Measurements from ENCODE around the gene NRG2. TPM values are rescaled to one million over a fixed set of nuclear protein-coding genes. Genes with fewer than 3 reads are reported as not detected.

Gene NRG2
- total RNA-seq, 1 experiment from 2014 or later, result 0.59 TPM

DNA sequence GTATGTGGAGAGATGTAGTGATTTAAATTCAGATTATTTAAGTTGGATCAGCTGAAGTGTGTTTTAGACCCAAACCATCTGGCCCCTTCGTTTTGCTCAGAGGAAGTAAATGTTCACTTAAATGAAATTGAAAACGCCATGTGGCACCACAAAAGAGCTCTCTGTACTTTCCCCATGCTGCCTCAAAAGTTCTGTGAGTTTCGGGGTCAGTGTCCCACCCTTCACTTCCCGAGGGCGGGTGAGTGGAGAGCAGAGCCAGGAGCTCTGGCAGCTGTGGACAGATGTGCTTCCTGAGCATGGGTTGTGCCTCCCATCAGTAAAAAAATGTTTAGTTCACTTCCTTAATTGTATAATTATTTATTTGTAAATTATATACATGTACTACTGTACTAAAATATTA is 199.1 kb downstream of the NRG2 start:
- Histone ChIP-seq H3K4me3 (ENCODE audit: low read depth, low read length) (no peak overlapping the region), H3K9me3 (no peaks in the 10 kb centered on the region), H3K27me3 (replicated peaks; ENCODE audit: control insufficient read depth, insufficient read depth, low read length) (0 out of 2 replicates have a peak, but pooled peaks cover 1% of the 10 kb centered on the region), H3K36me3 (ENCODE audit: control insufficient read depth, insufficient read depth, low read length) (no peaks in the 10 kb centered on the region), H3K4me1 (no peaks in the 10 kb centered on the region)
- Mint-ChIP-seq H3K4me3 (ENCODE audit: unreplicated experiment) (no peak overlapping the region), H3K27ac (ENCODE audit: unreplicated experiment) (no peak overlapping the region), H3K36me3 (ENCODE audit: insufficient read depth, unreplicated experiment) (no peaks in the 10 kb centered on the region), H3K4me1 (ENCODE audit: low read depth, unreplicated experiment) (no peaks in the 10 kb centered on the region), H3K27me3 (ENCODE audit: insufficient read depth, unreplicated experiment) (peaks cover 12% of the 10 kb centered on the region), H3K9me3 (ENCODE audit: unreplicated experiment) (no peaks in the 10 kb centered on the region)
- no TSS peak for BruUV-seq (replicated peaks)
- DNase-seq, result no peak
- TF ChIP-seq CTCF (IDR thresholded peaks at IDR 0.05; ENCODE audit: insufficient read depth in 1 of 2, low read depth in 1 of 2, low read length in 1 of 2, severe bottlenecking in 1 of 2, unreplicated experiment in 1 of 2), result no peak
- ChIA-PET CTCF (interaction anchor here (1.1 to 1.3 kb wide), 2 partner anchors 57 to 125 kb away, joined by 4 to 6 read pairs; no protein-coding TSS in a partner anchor), POLR2A (no interaction called here)
- intact Hi-C loops (cut with micrococcal nuclease; ENCODE audit: unreplicated experiment), result loop anchor here (1.0 kb wide), 3 partner anchors 37 to 124 kb away; no protein-coding TSS in a partner anchor

GRCh38 chr5:139842321-139842720 is 200.8 kb downstream of the NRG2 start:
- peaks cover 9% of the 10 kb centered on the region for H3K27me3 Mint-ChIP-seq (ENCODE audit: insufficient read depth, unreplicated experiment)
- CTCF ChIA-PET, result interaction anchor here (1.2 to 2.3 kb wide), 3 partner anchors 30 to 126 kb away, joined by 3 to 11 read pairs (median 4); no protein-coding TSS in a partner anchor

DNA sequence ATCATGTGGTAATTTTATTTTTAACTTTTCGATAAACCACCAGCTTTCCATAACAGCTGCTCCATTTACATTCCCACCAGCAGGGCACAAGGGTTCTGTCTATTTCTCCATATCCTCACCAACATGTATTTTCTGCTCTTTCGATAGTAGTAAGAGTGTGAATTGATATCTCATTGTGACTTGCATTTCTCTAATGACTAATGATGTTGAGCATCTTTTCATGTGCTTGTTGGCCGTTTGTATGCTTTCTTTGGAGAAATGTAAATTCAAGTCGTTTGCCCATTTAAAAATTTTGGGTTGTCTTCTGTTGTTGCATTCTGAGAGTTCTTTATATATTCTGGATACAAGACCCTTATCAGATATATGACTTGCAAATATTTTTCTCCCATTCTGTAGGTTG is 201.6 kb downstream of the NRG2 start:
- intact Hi-C loops (cut with micrococcal nuclease; ENCODE audit: unreplicated experiment), result no loop called here
- H3K9me3 ChIP-seq, result no peaks in the 10 kb centered on the region
- Mint-ChIP-seq H3K27me3 (ENCODE audit: insufficient read depth, unreplicated experiment) (peaks cover 8% of the 10 kb centered on the region), H3K9me3 (ENCODE audit: unreplicated experiment) (no peaks in the 10 kb centered on the region), H3K36me3 (ENCODE audit: insufficient read depth, unreplicated experiment) (no peaks in the 10 kb centered on the region), H3K4me3 (ENCODE audit: unreplicated experiment) (no peak overlapping the region), H3K27ac (ENCODE audit: unreplicated experiment) (no peak overlapping the region), H3K4me1 (ENCODE audit: low read depth, unreplicated experiment) (no peaks in the 10 kb centered on the region)
- DNase-seq, result no peak
- no peaks in the 10 kb centered on the region for H3K36me3 ChIP-seq (ENCODE audit: control insufficient read depth, insufficient read depth, low read length)
- H3K27me3 ChIP-seq (replicated peaks; ENCODE audit: control insufficient read depth, insufficient read depth, low read length), result peaks cover 1% of the 10 kb centered on the region; the same call in 1 of the 2 replicates
- ChIA-PET CTCF (interaction anchor here (2.3 kb wide), 1 partner anchor 54 kb away, joined by 11 read pairs; no protein-coding TSS in a partner anchor), POLR2A (interaction anchor here (0.6 kb wide), 1 partner anchor 621 kb away, joined by 3 read pairs; no protein-coding TSS in a partner anchor)
- BruUV-seq (replicated peaks), result no TSS peak
- TF ChIP-seq CTCF (IDR thresholded peaks at IDR 0.05; ENCODE audit: insufficient read depth in 1 of 2, low read depth in 1 of 2, low read length in 1 of 2, severe bottlenecking in 1 of 2, unreplicated experiment in 1 of 2), result no peak
- no peaks in the 10 kb centered on the region for H3K4me1 ChIP-seq
- H3K4me3 ChIP-seq (ENCODE audit: low read depth, low read length), result no peak overlapping the region

More at GRCh38 chr5:139842321-139842720, 200.8 kb downstream of the NRG2 start:
- intact Hi-C loops (cut with micrococcal nuclease; ENCODE audit: unreplicated experiment), result no loop called here
- POLR2A ChIA-PET, result no interaction called here
- H3K4me3 ChIP-seq (ENCODE audit: low read depth, low read length), result no peak overlapping the region
- peak in 1 of 2 experiments; percentile 9 for DNase-seq
- 0 out of 2 replicates have a peak, but pooled peaks cover 1% of the 10 kb centered on the region for H3K27me3 ChIP-seq (replicated peaks; ENCODE audit: control insufficient read depth, insufficient read depth, low read length)
- no TSS peak for BruUV-seq (replicated peaks)
- no peaks in the 10 kb centered on the region for H3K4me1 ChIP-seq
- Mint-ChIP-seq H3K36me3 (ENCODE audit: insufficient read depth, unreplicated experiment) (no peaks in the 10 kb centered on the region), H3K4me1 (ENCODE audit: low read depth, unreplicated experiment) (no peaks in the 10 kb centered on the region), H3K4me3 (ENCODE audit: unreplicated experiment) (no peak overlapping the region), H3K9me3 (ENCODE audit: unreplicated experiment) (no peaks in the 10 kb centered on the region), H3K27ac (ENCODE audit: unreplicated experiment) (no peak overlapping the region)
- H3K36me3 ChIP-seq (ENCODE audit: control insufficient read depth, insufficient read depth, low read length), result no peaks in the 10 kb centered on the region
- no peaks in the 10 kb centered on the region for H3K9me3 ChIP-seq
- no peak for TF ChIP-seq CTCF (IDR thresholded peaks at IDR 0.05; ENCODE audit: insufficient read depth in 1 of 2, low read depth in 1 of 2, low read length in 1 of 2, severe bottlenecking in 1 of 2, unreplicated experiment in 1 of 2)

Data from Caco-2 (cell line).